ENCODE data around the gene AFF4.

DNA sequence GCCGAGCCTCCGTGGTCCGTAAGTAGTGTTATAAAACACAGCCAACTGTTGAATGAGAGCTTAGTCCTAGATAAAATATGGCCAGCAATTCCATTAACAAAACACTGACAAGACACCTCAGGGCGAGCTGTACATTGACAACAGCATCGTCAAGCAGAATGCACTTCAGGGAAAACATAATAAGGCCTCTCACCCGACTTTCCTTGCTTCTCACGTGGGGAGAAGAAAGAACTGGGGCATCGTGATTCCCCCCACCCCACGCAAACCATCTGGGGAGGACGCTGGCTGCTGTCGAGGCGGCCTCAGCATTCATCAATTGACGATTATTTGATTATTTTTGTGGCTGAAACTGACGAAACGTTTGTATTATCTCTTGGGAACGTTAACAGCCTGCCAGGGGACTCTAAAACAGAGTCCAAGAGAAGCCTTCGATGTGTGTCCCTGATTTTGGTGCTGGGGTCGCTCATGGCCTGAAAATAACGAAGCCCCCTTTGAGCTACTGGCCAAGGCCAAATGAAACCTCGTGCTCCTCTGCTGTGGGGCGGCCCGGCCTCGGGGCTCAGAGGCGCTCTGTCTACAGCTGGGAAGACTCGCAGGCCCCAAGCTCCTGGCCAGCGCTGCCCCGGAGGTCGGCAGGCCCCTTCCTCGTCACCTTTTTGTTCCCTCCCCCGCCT is 97.6 kb downstream of the AFF4 start:
- TF ChIP-seq, protein P1, sequence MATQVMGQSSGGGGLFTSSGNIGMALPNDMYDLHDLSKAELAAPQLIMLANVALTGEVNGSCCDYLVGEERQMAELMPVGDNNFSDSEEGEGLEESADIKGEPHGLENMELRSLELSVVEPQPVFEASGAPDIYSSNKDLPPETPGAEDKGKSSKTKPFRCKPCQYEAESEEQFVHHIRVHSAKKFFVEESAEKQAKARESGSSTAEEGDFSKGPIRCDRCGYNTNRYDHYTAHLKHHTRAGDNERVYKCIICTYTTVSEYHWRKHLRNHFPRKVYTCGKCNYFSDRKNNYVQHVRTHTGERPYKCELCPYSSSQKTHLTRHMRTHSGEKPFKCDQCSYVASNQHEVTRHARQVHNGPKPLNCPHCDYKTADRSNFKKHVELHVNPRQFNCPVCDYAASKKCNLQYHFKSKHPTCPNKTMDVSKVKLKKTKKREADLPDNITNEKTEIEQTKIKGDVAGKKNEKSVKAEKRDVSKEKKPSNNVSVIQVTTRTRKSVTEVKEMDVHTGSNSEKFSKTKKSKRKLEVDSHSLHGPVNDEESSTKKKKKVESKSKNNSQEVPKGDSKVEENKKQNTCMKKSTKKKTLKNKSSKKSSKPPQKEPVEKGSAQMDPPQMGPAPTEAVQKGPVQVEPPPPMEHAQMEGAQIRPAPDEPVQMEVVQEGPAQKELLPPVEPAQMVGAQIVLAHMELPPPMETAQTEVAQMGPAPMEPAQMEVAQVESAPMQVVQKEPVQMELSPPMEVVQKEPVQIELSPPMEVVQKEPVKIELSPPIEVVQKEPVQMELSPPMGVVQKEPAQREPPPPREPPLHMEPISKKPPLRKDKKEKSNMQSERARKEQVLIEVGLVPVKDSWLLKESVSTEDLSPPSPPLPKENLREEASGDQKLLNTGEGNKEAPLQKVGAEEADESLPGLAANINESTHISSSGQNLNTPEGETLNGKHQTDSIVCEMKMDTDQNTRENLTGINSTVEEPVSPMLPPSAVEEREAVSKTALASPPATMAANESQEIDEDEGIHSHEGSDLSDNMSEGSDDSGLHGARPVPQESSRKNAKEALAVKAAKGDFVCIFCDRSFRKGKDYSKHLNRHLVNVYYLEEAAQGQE (IDR thresholded peaks at IDR 0.05; ENCODE audit: unreplicated experiment) = no peak
- TF ChIP-seq EZH2phosphoT487 (IDR thresholded peaks at IDR 0.05; ENCODE audit: unreplicated experiment) = no peak
- TF ChIP-seq POLR2AphosphoS5 (IDR thresholded peaks at IDR 0.05; ENCODE audit: low read depth) = no peak
- TF ChIP-seq CTCF (conservative IDR thresholded peaks at IDR 0.05; ENCODE audit: low read depth in 2 of 2) = no peak
- no peak for TF ChIP-seq STAT1 (IDR thresholded peaks at IDR 0.05; ENCODE audit: unreplicated experiment)
- no peak for TF ChIP-seq CREB1 (CRISPR knock-in tag; IDR thresholded peaks at IDR 0.05; ENCODE audit: low read depth)
- TF ChIP-seq NANOG (IDR thresholded peaks at IDR 0.05; ENCODE audit: borderline replicate concordance) = no peak
- no peak for TF ChIP-seq EZH2 (IDR thresholded peaks at IDR 0.05; ENCODE audit: low read depth, unreplicated experiment)
- TF ChIP-seq ZNF114 (CRISPR knock-in tag; IDR thresholded peaks at IDR 0.05) = no peak
- TF ChIP-seq, protein P2, sequence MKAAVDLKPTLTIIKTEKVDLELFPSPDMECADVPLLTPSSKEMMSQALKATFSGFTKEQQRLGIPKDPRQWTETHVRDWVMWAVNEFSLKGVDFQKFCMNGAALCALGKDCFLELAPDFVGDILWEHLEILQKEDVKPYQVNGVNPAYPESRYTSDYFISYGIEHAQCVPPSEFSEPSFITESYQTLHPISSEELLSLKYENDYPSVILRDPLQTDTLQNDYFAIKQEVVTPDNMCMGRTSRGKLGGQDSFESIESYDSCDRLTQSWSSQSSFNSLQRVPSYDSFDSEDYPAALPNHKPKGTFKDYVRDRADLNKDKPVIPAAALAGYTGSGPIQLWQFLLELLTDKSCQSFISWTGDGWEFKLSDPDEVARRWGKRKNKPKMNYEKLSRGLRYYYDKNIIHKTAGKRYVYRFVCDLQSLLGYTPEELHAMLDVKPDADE (IDR thresholded peaks at IDR 0.05) = no peak
- TF ChIP-seq JUNB (IDR thresholded peaks at IDR 0.05; ENCODE audit: unreplicated experiment) = no peak
- TF ChIP-seq ZNF462 (CRISPR knock-in tag; IDR thresholded peaks at IDR 0.05) = no peak
- TF ChIP-seq ZNF331 (CRISPR knock-in tag; IDR thresholded peaks at IDR 0.05; ENCODE audit: low read depth) = no peak

Data from GM23338 (cell line).